T-cell (primary cell): ENCODE data around the gene PSMD1. TPM values are rescaled to one million over a fixed set of nuclear protein-coding genes. Genes with fewer than 3 reads are reported as not detected.

Experiments
- ATAC-seq, 4 experiments: fragments of 200-7000 bp in 3 of 4; fragments of 150-1000 bp in 1 of 4; cut with Tn5 transposase; replicated peaks in 1 of 4; 1 replicate in 3 of 4; 2 replicates in 1 of 4; pipeline ENCODE4 v1.10.0; 2021; ENCODE audit warnings: moderate library complexity in 3 of 4, mild to moderate bottlenecking in 2 of 4, moderate number of reproducible peaks in 1 of 4
- CTCF ChIA-PET, 2 donors: fragments of 300-600 bp; sonication (Branson Sonifier 250); formaldehyde crosslinking; loops; one replicate each; lab custom pipeline; 2022; ENCODE audit warnings: antibody characterized with exemption in 2 of 2; lab: Charles Lee
- POLR2A ChIA-PET, 2 donors: fragments of 300-600 bp; sonication (Branson Sonifier 250); formaldehyde crosslinking; loops; one replicate each; lab custom pipeline; 2022; ENCODE audit warnings: antibody characterized with exemption in 2 of 2; lab: Charles Lee
- DNase-seq, 35 experiments: peaks; one replicate each; pipeline versions ENCODE4 v3.0.0 to v3.0.0-alpha.2; 2013 to 2023
- H3K27ac ChIP-seq: one replicate; pipeline ENCODE4 v1.5.1; 2013; ENCODE audit warnings: low read length
- H3K27me3 ChIP-seq, 2 experiments: replicated peaks in 1 of 2; 1 replicate in 1 of 2; 2 replicates in 1 of 2; pipeline versions ENCODE4 v1.6.1 to v1.7.0; 2013; ENCODE audit warnings: low read length in 1 of 2, mixed read lengths in 1 of 2; ENCODE audit not compliant: control insufficient read depth in 2 of 2, insufficient read depth in 2 of 2; ENCODE audit errors: extremely low read depth in 1 of 2
- H3K36me3 ChIP-seq, 2 donors: 1 replicate in 1 of 2; 2 replicates in 1 of 2; pipeline versions ENCODE4 v1.6.1 to v1.7.0; 2013; ENCODE audit warnings: low read length in 1 of 2; ENCODE audit not compliant: control insufficient read depth in 2 of 2, insufficient read depth in 1 of 2; ENCODE audit errors: extremely low read depth in 1 of 2
- H3K4me1 ChIP-seq, 2 experiments: 1 replicate in 1 of 2; 2 replicates in 1 of 2; pipeline versions ENCODE4 v1.6.1 to v1.7.0; 2013; ENCODE audit warnings: low read length in 2 of 2, mixed read lengths in 1 of 2; ENCODE audit not compliant: insufficient read depth in 2 of 2, control insufficient read depth in 1 of 2; ENCODE audit errors: extremely low read depth in 1 of 2
- H3K4me3 ChIP-seq, 2 donors: 1 replicate in 1 of 2; 2 replicates in 1 of 2; pipeline versions ENCODE4 v1.5.1 to v1.7.0; 2013; ENCODE audit warnings: mild to moderate bottlenecking in 2 of 2, low read length in 1 of 2, moderate library complexity in 1 of 2; ENCODE audit not compliant: control insufficient read depth in 1 of 2; ENCODE audit errors: extremely low read depth in 1 of 2
- H3K9me3 ChIP-seq: 2 replicates; pipeline ENCODE4 v1.7.0; 2013
- H3K27ac Mint-ChIP-seq, 2 donors: one replicate each; pipeline ENCODE4 v1.8.0; 2020 to 2021; ENCODE audit warnings: mild to moderate bottlenecking in 2 of 2, mixed read lengths in 2 of 2
- H3K27me3 Mint-ChIP-seq, 2 donors: one replicate each; pipeline ENCODE4 v1.8.0; 2021 to 2022; ENCODE audit warnings: mixed read lengths in 2 of 2
- H3K36me3 Mint-ChIP-seq: one replicate; pipeline ENCODE4 v1.8.0; 2021; ENCODE audit warnings: mixed read lengths
- H3K4me1 Mint-ChIP-seq, 3 donors: one replicate each; pipeline ENCODE4 v1.8.0; 2020 to 2022; ENCODE audit warnings: mixed read lengths in 3 of 3, mild to moderate bottlenecking in 1 of 3
- H3K4me3 Mint-ChIP-seq, 3 donors: one replicate each; pipeline ENCODE4 v1.8.0; 2020 to 2022; ENCODE audit warnings: mild to moderate bottlenecking in 3 of 3, mixed read lengths in 3 of 3, moderate library complexity in 3 of 3
- H3K9me3 Mint-ChIP-seq, 3 donors: one replicate each; pipeline ENCODE4 v1.8.0; 2020 to 2022; ENCODE audit warnings: mixed read lengths in 3 of 3
- WGBS: methylation state at CpG from one replicate; pipeline ENCODE4 v1.1.5; 2013; ENCODE audit warnings: missing lambda C conversion rate; ENCODE audit not compliant: insufficient coverage; 5-methylcytosine and 5-hydroxymethylcytosine counted together
- total RNA-seq, 35 experiments: library from RNA in 6 of 35; stranded (reverse) in 6 of 35; fragments of 120-200 nt in 1 of 35; gene quantifications; one replicate each; pipeline versions ENCODE4 v1.2.1 to v1.2.4 and lab custom pipeline; 2013 to 2026

Gene PSMD1
- total RNA-seq, 5 donors from 2014 or later (not counting 1 experiment from before 2014, with no cell fraction given), result 39.5 to 48.2 (median 46.9) TPM

GRCh38 chr2:231011526-231011925 is 45.1 kb upstream of the PSMD1 start:
- H3K9me3 ChIP-seq, result no peaks in the 10 kb centered on the region
- H3K27me3 ChIP-seq, result peaks cover 2 to 47% of the 10 kb centered on the region in 2 experiments
- no peak overlapping the region for H3K4me3 ChIP-seq
- H3K27ac Mint-ChIP-seq, result no peak overlapping the region
- no peak overlapping the region for H3K4me3 Mint-ChIP-seq
- H3K4me1 Mint-ChIP-seq, result no peaks in the 10 kb centered on the region
- DNase-seq, result no peak
- no peaks in the 10 kb centered on the region for H3K36me3 ChIP-seq
- WGBS, result 100% methylated on average over 1 of the region's 2 CpGs
- H3K27ac ChIP-seq, result no peak overlapping the region
- H3K27me3 Mint-ChIP-seq, result peaks cover 7 to 23% of the 10 kb centered on the region in 2 donors
- POLR2A ChIA-PET, result no interaction called here
- H3K9me3 Mint-ChIP-seq, result no peaks in the 10 kb centered on the region
- CTCF ChIA-PET, result no interaction called here
- H3K4me1 ChIP-seq, result no peaks in the 10 kb centered on the region
- no peaks in the 10 kb centered on the region for H3K36me3 Mint-ChIP-seq
- no peak for ATAC-seq

GRCh38 chr2:231012463-231012862 is 44.2 kb upstream of the PSMD1 start:
- Mint-ChIP-seq H3K27ac (no peak overlapping the region), H3K27me3 (peaks cover 9 to 30% of the 10 kb centered on the region in 2 donors), H3K9me3 (no peaks in the 10 kb centered on the region), H3K4me3 (no peak overlapping the region), H3K4me1 (no peaks in the 10 kb centered on the region), H3K36me3 (no peaks in the 10 kb centered on the region)
- Histone ChIP-seq H3K27ac (no peak overlapping the region), H3K9me3 (no peaks in the 10 kb centered on the region), H3K36me3 (no peaks in the 10 kb centered on the region), H3K27me3 (peaks cover 2 to 51% of the 10 kb centered on the region in 2 experiments), H3K4me1 (no peaks in the 10 kb centered on the region), H3K4me3 (no peak overlapping the region)
- ATAC-seq (no peak), DNase-seq (no peak)
- CTCF ChIA-PET, result no interaction called here
- no CpG with 5 or more reads among the region's 3 CpGs for WGBS
- POLR2A ChIA-PET, result no interaction called here

DNA sequence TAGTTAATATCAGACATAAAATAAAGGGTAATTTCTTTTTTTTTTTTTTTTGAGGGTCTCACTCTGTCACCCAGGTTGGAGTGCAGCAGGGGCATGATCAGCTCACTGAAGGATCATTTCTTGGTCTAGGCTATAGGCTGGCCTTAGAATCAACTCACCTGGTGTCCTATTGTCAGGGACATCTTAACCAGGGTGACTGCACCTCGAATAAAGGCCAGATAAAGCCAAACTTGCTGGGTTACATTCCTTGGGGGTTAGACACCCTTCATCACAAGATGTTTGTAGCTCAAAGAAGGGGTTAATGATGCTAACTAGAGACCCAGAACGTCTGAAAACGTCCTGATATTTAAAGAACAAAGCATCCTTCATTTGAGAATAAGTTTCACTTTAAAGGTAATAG is 42.8 kb upstream of the PSMD1 start:
- WGBS, result 0% methylated on average over 1 of the region's 3 CpGs
- Mint-ChIP-seq H3K4me3 (no peak overlapping the region), H3K27ac (no peak overlapping the region), H3K27me3 (peaks cover 10 to 29% of the 10 kb centered on the region in 2 donors), H3K9me3 (no peaks in the 10 kb centered on the region), H3K4me1 (no peaks in the 10 kb centered on the region), H3K36me3 (no peaks in the 10 kb centered on the region)
- Histone ChIP-seq H3K4me3 (no peak overlapping the region), H3K27ac (no peak overlapping the region), H3K9me3 (no peaks in the 10 kb centered on the region), H3K4me1 (no peaks in the 10 kb centered on the region), H3K36me3 (no peaks in the 10 kb centered on the region), H3K27me3 (peaks cover 2 to 41% of the 10 kb centered on the region in 2 experiments)
- no peak for DNase-seq
- ChIA-PET CTCF (no interaction called here), POLR2A (no interaction called here)
- no peak for ATAC-seq

DNA sequence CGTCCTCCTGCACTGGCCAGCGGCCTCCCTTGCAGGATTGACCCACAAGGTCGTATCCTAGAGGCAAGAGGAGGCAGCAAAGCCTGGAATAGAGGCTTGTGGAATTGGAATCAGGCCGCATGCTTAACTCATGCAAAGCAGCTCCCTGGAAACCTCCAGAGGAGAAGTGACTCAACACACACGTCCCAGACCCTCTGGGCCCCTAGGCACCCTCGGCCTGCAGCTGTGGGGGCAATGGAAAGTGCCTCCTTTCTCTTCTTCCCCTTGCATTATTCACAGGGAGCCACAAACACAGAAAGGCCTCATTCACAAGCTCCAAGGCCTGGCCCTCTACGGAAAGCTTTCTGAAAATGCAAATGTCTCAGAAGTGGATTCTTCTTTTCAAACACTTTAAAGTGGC is 41.2 kb upstream of the PSMD1 start:
- no peak for DNase-seq
- POLR2A ChIA-PET, result no interaction called here
- H3K27me3 ChIP-seq, result peaks cover 2 to 35% of the 10 kb centered on the region in 2 experiments

GRCh38 chr2:231015926-231016325 is 40.7 kb upstream of the PSMD1 start:
- no peak overlapping the region for H3K27ac Mint-ChIP-seq
- ChIA-PET POLR2A (no interaction called here), CTCF (no interaction called here)
- no peaks in the 10 kb centered on the region for H3K9me3 Mint-ChIP-seq
- H3K36me3 Mint-ChIP-seq, result no peaks in the 10 kb centered on the region
- no peak overlapping the region for H3K27ac ChIP-seq
- no peak overlapping the region for H3K4me3 ChIP-seq
- H3K4me1 Mint-ChIP-seq, result no peaks in the 10 kb centered on the region
- H3K27me3 ChIP-seq, result peaks cover 2 to 35% of the 10 kb centered on the region in 2 experiments
- peaks cover 12 to 27% of the 10 kb centered on the region in 2 donors for H3K27me3 Mint-ChIP-seq
- H3K4me3 Mint-ChIP-seq, result no peak overlapping the region
- 100% methylated on average over 1 of the region's 3 CpGs for WGBS
- H3K9me3 ChIP-seq, result no peaks in the 10 kb centered on the region
- DNase-seq (no peak), ATAC-seq (no peak)
- no peaks in the 10 kb centered on the region for H3K36me3 ChIP-seq
- H3K4me1 ChIP-seq, result no peaks in the 10 kb centered on the region

More for the DNA sequence above, 41.2 kb upstream of the PSMD1 start:
- Histone ChIP-seq H3K27ac (no peak overlapping the region), H3K4me3 (no peak overlapping the region), H3K4me1 (no peaks in the 10 kb centered on the region), H3K36me3 (no peaks in the 10 kb centered on the region), H3K9me3 (no peaks in the 10 kb centered on the region)
- Mint-ChIP-seq H3K27ac (no peak overlapping the region), H3K4me3 (no peak overlapping the region), H3K36me3 (no peaks in the 10 kb centered on the region), H3K4me1 (no peaks in the 10 kb centered on the region), H3K27me3 (peaks cover 12 to 27% of the 10 kb centered on the region in 2 donors), H3K9me3 (no peaks in the 10 kb centered on the region)
- CTCF ChIA-PET, result no interaction called here
- ATAC-seq, result no peak
- WGBS, result 77% methylated on average over 6 of the region's 7 CpGs

- peaks cover 2 to 32% of the 10 kb centered on the region in 2 experiments for H3K27me3 ChIP-seq
- no peak for ATAC-seq
- 100% methylated on average over 2 of the region's 6 CpGs for WGBS
- no peak for DNase-seq
- H3K4me1 ChIP-seq, result no peaks in the 10 kb centered on the region
- Mint-ChIP-seq H3K27me3 (peaks cover 12 to 25% of the 10 kb centered on the region in 2 donors), H3K36me3 (no peaks in the 10 kb centered on the region), H3K4me1 (no peaks in the 10 kb centered on the region), H3K9me3 (no peaks in the 10 kb centered on the region), H3K4me3 (no peak overlapping the region), H3K27ac (no peak overlapping the region)
- POLR2A ChIA-PET, result no interaction called here
- H3K9me3 ChIP-seq, result no peaks in the 10 kb centered on the region
- no peak overlapping the region for H3K27ac ChIP-seq
- H3K36me3 ChIP-seq, result no peaks in the 10 kb centered on the region
- CTCF ChIA-PET, result interaction anchor here in 1 of 2 donors (0.7 kb wide), 1 partner anchor 1185 kb away, joined by 7 read pairs; no protein-coding TSS in a partner anchor
- no peak overlapping the region for H3K4me3 ChIP-seq
Observed at GRCh38 chr2:231016566-231017230, 40.0 kb upstream of the PSMD1 start.
